Neural cell (in vitro differentiated cells): ENCODE data around the gene CDC42BPB.

Experiments used
- EP300 ChIP-seq: fragments of 450-650 bp; conservative IDR thresholded peaks from 2 replicates; pipeline ENCODE4 v1.6.1; 2014; ENCODE audit warnings: antibody characterized with exemption, mild to moderate bottlenecking, moderate library complexity; ENCODE audit not compliant: poor library complexity, severe bottlenecking
- TF ChIP-seq, protein P1 (sequence below): fragments of 450-650 bp; IDR thresholded peaks from 2 replicates; pipeline ENCODE4 v1.5.1; 2014; ENCODE audit warnings: antibody characterized with exemption, mild to moderate bottlenecking, moderate library complexity; ENCODE audit not compliant: poor library complexity, severe bottlenecking

DNA sequence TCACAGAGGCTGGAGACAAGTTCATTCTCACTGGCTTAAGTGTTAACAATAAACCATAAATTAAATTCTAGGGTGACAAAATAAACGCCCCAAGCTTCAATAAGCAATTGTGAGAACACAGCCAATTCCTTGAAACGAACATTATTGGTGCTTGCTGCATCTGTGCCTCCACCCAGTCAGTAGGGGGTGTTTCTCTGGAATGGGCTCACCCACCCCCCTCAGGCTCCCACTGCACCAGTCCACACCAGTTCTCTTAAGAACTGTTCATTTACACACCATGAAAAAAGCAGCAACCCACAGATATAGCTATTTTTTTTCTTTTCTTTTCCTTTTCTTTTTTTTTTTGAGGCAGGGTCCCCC is 34.7 kb downstream of the CDC42BPB start:
- TF ChIP-seq, protein P1, sequence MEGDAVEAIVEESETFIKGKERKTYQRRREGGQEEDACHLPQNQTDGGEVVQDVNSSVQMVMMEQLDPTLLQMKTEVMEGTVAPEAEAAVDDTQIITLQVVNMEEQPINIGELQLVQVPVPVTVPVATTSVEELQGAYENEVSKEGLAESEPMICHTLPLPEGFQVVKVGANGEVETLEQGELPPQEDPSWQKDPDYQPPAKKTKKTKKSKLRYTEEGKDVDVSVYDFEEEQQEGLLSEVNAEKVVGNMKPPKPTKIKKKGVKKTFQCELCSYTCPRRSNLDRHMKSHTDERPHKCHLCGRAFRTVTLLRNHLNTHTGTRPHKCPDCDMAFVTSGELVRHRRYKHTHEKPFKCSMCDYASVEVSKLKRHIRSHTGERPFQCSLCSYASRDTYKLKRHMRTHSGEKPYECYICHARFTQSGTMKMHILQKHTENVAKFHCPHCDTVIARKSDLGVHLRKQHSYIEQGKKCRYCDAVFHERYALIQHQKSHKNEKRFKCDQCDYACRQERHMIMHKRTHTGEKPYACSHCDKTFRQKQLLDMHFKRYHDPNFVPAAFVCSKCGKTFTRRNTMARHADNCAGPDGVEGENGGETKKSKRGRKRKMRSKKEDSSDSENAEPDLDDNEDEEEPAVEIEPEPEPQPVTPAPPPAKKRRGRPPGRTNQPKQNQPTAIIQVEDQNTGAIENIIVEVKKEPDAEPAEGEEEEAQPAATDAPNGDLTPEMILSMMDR: no peak
- TF ChIP-seq EP300: no peak
